ENCODE data around the gene KCNS1. TPM values are rescaled to one million over a fixed set of nuclear protein-coding genes. Genes with fewer than 3 reads are reported as not detected.

Gene KCNS1
- total RNA-seq, 1 donor from 2014 or later, result 0.14 TPM

GRCh38 chr20:45087814-45088213 lies 13.1 kb downstream of the KCNS1 start:
- Histone ChIP-seq H3K4me1 (no peaks in the 10 kb centered on the region), H3K36me3 (peaks cover 4% of the 10 kb centered on the region), H3K4me3 (no peak overlapping the region), H3K27ac (replicated peaks) (no peak overlapping the region), H3K9me3 (replicated peaks) (peaks cover 4% of the 10 kb centered on the region), H3K27me3 (ENCODE audit: low read depth) (no peaks in the 10 kb centered on the region)
- no peak for DNase-seq
- no peak for TF ChIP-seq CTCF (IDR thresholded peaks at IDR 0.05; ENCODE audit: borderline replicate concordance)
- intact Hi-C loops (cut with micrococcal nuclease), result no loop called here

- Histone ChIP-seq H3K9me3 (replicated peaks) (peaks cover 10% of the 10 kb centered on the region), H3K4me3 (no peak overlapping the region), H3K4me1 (no peaks in the 10 kb centered on the region), H3K27ac (replicated peaks) (no peak overlapping the region), H3K36me3 (peaks cover 9% of the 10 kb centered on the region), H3K27me3 (ENCODE audit: low read depth) (no peaks in the 10 kb centered on the region)
- intact Hi-C loops (cut with micrococcal nuclease), result no loop called here
- DNase-seq, result no peak
- no peak for TF ChIP-seq CTCF (IDR thresholded peaks at IDR 0.05; ENCODE audit: borderline replicate concordance)
Measured at GRCh38 chr20:45087097-45087790, 13.7 kb downstream of the KCNS1 start.

- peaks cover 23% of the 10 kb centered on the region for H3K36me3 ChIP-seq
- peaks cover 17% of the 10 kb centered on the region for H3K9me3 ChIP-seq (replicated peaks)
- TF ChIP-seq CTCF (IDR thresholded peaks at IDR 0.05; ENCODE audit: borderline replicate concordance), result no peak
- no peak overlapping the region for H3K27ac ChIP-seq (replicated peaks)
- DNase-seq, result no peak
- intact Hi-C loops (cut with micrococcal nuclease), result no loop called here
- H3K27me3 ChIP-seq (ENCODE audit: low read depth), result no peaks in the 10 kb centered on the region
- no peaks in the 10 kb centered on the region for H3K4me1 ChIP-seq
- H3K4me3 ChIP-seq, result no peak overlapping the region
Measured at GRCh38 chr20:45085867-45086266, 15.1 kb downstream of the KCNS1 start.

- intact Hi-C loops (cut with micrococcal nuclease), result no loop called here
- Histone ChIP-seq H3K36me3 (peaks cover 29% of the 10 kb centered on the region), H3K4me1 (no peaks in the 10 kb centered on the region), H3K27ac (replicated peaks) (no peak overlapping the region), H3K27me3 (ENCODE audit: low read depth) (no peaks in the 10 kb centered on the region), H3K4me3 (no peak overlapping the region), H3K9me3 (replicated peaks) (peaks cover 17% of the 10 kb centered on the region)
- TF ChIP-seq CTCF (IDR thresholded peaks at IDR 0.05; ENCODE audit: borderline replicate concordance), result no peak
- DNase-seq, result no peak
Measured at GRCh38 chr20:45085289-45085688, 15.6 kb downstream of the KCNS1 start.

- Histone ChIP-seq H3K9me3 (replicated peaks) (peaks cover 17% of the 10 kb centered on the region), H3K27me3 (ENCODE audit: low read depth) (no peaks in the 10 kb centered on the region), H3K27ac (replicated peaks) (no peak overlapping the region), H3K4me3 (no peak overlapping the region), H3K4me1 (no peaks in the 10 kb centered on the region), H3K36me3 (peaks cover 37% of the 10 kb centered on the region)
- DNase-seq, result no peak
- TF ChIP-seq CTCF (IDR thresholded peaks at IDR 0.05; ENCODE audit: borderline replicate concordance), result no peak
- intact Hi-C loops (cut with micrococcal nuclease), result no loop called here
Measured at GRCh38 chr20:45083127-45083526, 17.8 kb downstream of the KCNS1 start.

All from left ventricle myocardium inferior (tissue), 1 donor.